Neuronal stem cell (in vitro differentiated cells): ENCODE data around the gene ATP5F1D.

Experiments used
- DNase-seq: peaks from one replicate; pipeline ENCODE4 v3.0.0-alpha.2; 2013; ENCODE audit warnings: low spot score
- H2AFZ ChIP-seq: one replicate; pipeline ENCODE4 v1.6.1; 2013; ENCODE audit warnings: mild to moderate bottlenecking, low read length, inconsistent platforms
- H2AK5ac ChIP-seq: 2 replicates; pipeline ENCODE4 v1.6.1; 2013; ENCODE audit warnings: low read depth, mild to moderate bottlenecking, inconsistent platforms, low read length, moderate library complexity, mixed read lengths
- H2BK120ac ChIP-seq: 2 replicates; pipeline ENCODE4 v1.6.1; 2013; ENCODE audit warnings: low read depth, mild to moderate bottlenecking, inconsistent platforms, low read length, moderate library complexity, mixed read lengths
- H2BK12ac ChIP-seq: one replicate; pipeline ENCODE4 v1.6.1; 2013; ENCODE audit warnings: low read length, inconsistent platforms
- H2BK15ac ChIP-seq: 2 replicates; pipeline ENCODE4 v1.6.1; 2013; ENCODE audit warnings: mild to moderate bottlenecking, low read length, inconsistent platforms, mixed read lengths
- H2BK5ac ChIP-seq: one replicate; pipeline ENCODE4 v1.6.1; 2013; ENCODE audit warnings: inconsistent platforms, mild to moderate bottlenecking, low read length, moderate library complexity
- H3K14ac ChIP-seq: one replicate; pipeline ENCODE4 v1.6.1; 2013; ENCODE audit warnings: low read length, inconsistent platforms
- H3K18ac ChIP-seq: 2 replicates; pipeline ENCODE4 v1.6.1; 2013; ENCODE audit warnings: low read length, inconsistent platforms
- H3K23ac ChIP-seq: 2 replicates; pipeline ENCODE4 v1.6.1; 2013; ENCODE audit warnings: low read depth, mild to moderate bottlenecking, mixed read lengths, low read length, inconsistent platforms; ENCODE audit not compliant: poor library complexity
- H3K27ac ChIP-seq: replicated peaks from 3 replicates; pipeline ENCODE4 v1.5.1; 2013; ENCODE audit warnings: low read length, inconsistent platforms
- H3K27me3 ChIP-seq, 3 experiments: 2 replicates each; pipeline ENCODE4 v1.6.1; 2013; ENCODE audit warnings: low read length in 3 of 3, mild to moderate bottlenecking in 2 of 3, inconsistent platforms in 1 of 3, low read depth in 1 of 3, mixed read lengths in 1 of 3, moderate library complexity in 1 of 3; ENCODE audit not compliant: control insufficient read depth in 3 of 3, insufficient read depth in 3 of 3
- H3K36me3 ChIP-seq, 2 donors: replicated peaks in 1 of 2; 2 replicates each; pipeline ENCODE4 v1.6.1; 2013; ENCODE audit warnings: low read length in 2 of 2; ENCODE audit not compliant: control insufficient read depth in 2 of 2, insufficient read depth in 2 of 2
- H3K4ac ChIP-seq: 2 replicates; pipeline ENCODE4 v1.6.1; 2013; ENCODE audit warnings: inconsistent platforms, mild to moderate bottlenecking, low read length, moderate library complexity
- H3K4me1 ChIP-seq, 2 donors: 1 replicate in 1 of 2; 2 replicates in 1 of 2; pipeline ENCODE4 v1.6.1; 2013; ENCODE audit warnings: low read length in 2 of 2, low read depth in 1 of 2; ENCODE audit not compliant: control insufficient read depth in 2 of 2, insufficient read depth in 1 of 2
- H3K4me2 ChIP-seq: one replicate; pipeline ENCODE4 v1.6.1; 2013; ENCODE audit warnings: mild to moderate bottlenecking, low read length, inconsistent platforms; ENCODE audit not compliant: insufficient read depth, poor library complexity, severe bottlenecking
- H3K4me3 ChIP-seq, 2 donors: 2 replicates each; pipeline ENCODE4 v1.5.1; 2013; ENCODE audit warnings: low read length in 2 of 2, mild to moderate bottlenecking in 2 of 2, inconsistent platforms in 1 of 2, moderate library complexity in 1 of 2
- H3K79me1 ChIP-seq: one replicate; pipeline ENCODE4 v1.6.1; 2013; ENCODE audit warnings: low read depth, mild to moderate bottlenecking, inconsistent platforms, low read length, moderate library complexity
- H3K9ac ChIP-seq: one replicate; pipeline ENCODE4 v1.6.1; 2013; ENCODE audit warnings: mild to moderate bottlenecking, low read depth, low read length, inconsistent platforms; ENCODE audit not compliant: poor library complexity
- H3K9me3 ChIP-seq, 2 donors: replicated peaks in 1 of 2; 2 replicates each; pipeline versions ENCODE3 to v1.6.1; 2013; ENCODE audit warnings: low read length in 2 of 2, mild to moderate bottlenecking in 2 of 2, inconsistent platforms in 1 of 2, low read depth in 1 of 2, mixed read lengths in 1 of 2, moderate library complexity in 1 of 2; ENCODE audit not compliant: control insufficient read depth in 2 of 2, insufficient read depth in 1 of 2
- H4K8ac ChIP-seq: one replicate; pipeline ENCODE4 v1.6.1; 2013; ENCODE audit warnings: low read depth, mild to moderate bottlenecking, inconsistent platforms, low read length, moderate library complexity
- H4K91ac ChIP-seq: one replicate; pipeline ENCODE4 v1.6.1; 2013; ENCODE audit warnings: low read length, low read depth, mild to moderate bottlenecking, inconsistent platforms; ENCODE audit not compliant: poor library complexity
- WGBS, 2 donors: extraction: QIAGEN DNeasy Blood & Tissue Kit; methylation state at CpG; one replicate each; pipeline ENCODE4 v1.1.7; 2013; ENCODE audit warnings: missing lambda C conversion rate in 2 of 2, mixed read lengths in 1 of 2; ENCODE audit not compliant: insufficient read length in 2 of 2, insufficient replicate concordance in 1 of 2; ENCODE audit errors: extremely low coverage in 2 of 2; 5-methylcytosine and 5-hydroxymethylcytosine counted together

ATP5F1D gene

GRCh38 chr19:1218751-1219567 is 22.6 kb upstream of the ATP5F1D start:
- peaks cover 8 to 48% of the 10 kb centered on the region in 2 donors for H3K36me3 ChIP-seq
- no peak overlapping the region for H3K14ac ChIP-seq
- H3K4ac ChIP-seq = no peak overlapping the region
- peak overlapping the region; percentile 38 for H3K18ac ChIP-seq
- H3K23ac ChIP-seq = peak overlapping the region; percentile 80
- no peak overlapping the region for H3K4me3 ChIP-seq
- DNase-seq = no peak
- no peak overlapping the region for H2AFZ ChIP-seq
- H3K9me3 ChIP-seq = no peaks in the 10 kb centered on the region
- peaks cover 8 to 17% of the 10 kb centered on the region in 2 donors for H3K4me1 ChIP-seq
- no peak overlapping the region for H4K91ac ChIP-seq
- H4K8ac ChIP-seq = peak overlapping the region; percentile 17
- H2BK15ac ChIP-seq = peak overlapping the region; percentile 49
- peaks cover 43% of the 10 kb centered on the region for H3K79me1 ChIP-seq
- no peak overlapping the region for H3K4me2 ChIP-seq
- H2AK5ac ChIP-seq = peak overlapping the region; percentile 46
- no peak overlapping the region for H3K27ac ChIP-seq
- H2BK5ac ChIP-seq = peak overlapping the region; percentile 87
- H2BK120ac ChIP-seq = no peak overlapping the region
- no peaks in the 10 kb centered on the region for H3K27me3 ChIP-seq
- H2BK12ac ChIP-seq = peak overlapping the region; percentile 58
- no CpG with 5 or more reads among the region's 37 CpGs for WGBS, 2 donors
- H3K9ac ChIP-seq = no peak overlapping the region

GRCh38 chr19:1219786-1220476 is 21.6 kb upstream of the ATP5F1D start:
- WGBS, 2 donors = no CpG with 5 or more reads among the region's 19 CpGs
- H2AK5ac ChIP-seq = no peak overlapping the region
- peaks cover 0 to 9% of the 10 kb centered on the region in 2 donors for H3K4me1 ChIP-seq
- H2BK12ac ChIP-seq = no peak overlapping the region
- no peaks in the 10 kb centered on the region for H3K9me3 ChIP-seq
- no peak overlapping the region for H3K9ac ChIP-seq
- H2BK15ac ChIP-seq = no peak overlapping the region
- H3K27ac ChIP-seq = no peak overlapping the region
- H2BK5ac ChIP-seq = peak overlapping the region; percentile 82
- no peak for DNase-seq
- no peak overlapping the region for H3K4me2 ChIP-seq
- H3K14ac ChIP-seq = no peak overlapping the region
- H4K91ac ChIP-seq = no peak overlapping the region
- no peak overlapping the region for H4K8ac ChIP-seq
- H2BK120ac ChIP-seq = no peak overlapping the region
- H3K23ac ChIP-seq = peak overlapping the region; percentile 55
- H3K4me3 ChIP-seq = no peak overlapping the region
- H3K79me1 ChIP-seq = peaks cover 40% of the 10 kb centered on the region
- H3K36me3 ChIP-seq = peaks cover 8 to 55% of the 10 kb centered on the region in 2 donors
- no peak overlapping the region for H3K18ac ChIP-seq
- no peak overlapping the region for H2AFZ ChIP-seq
- no peak overlapping the region for H3K4ac ChIP-seq
- H3K27me3 ChIP-seq = no peaks in the 10 kb centered on the region

- Histone ChIP-seq H3K4ac (peak overlapping the region; percentile 23), H2BK120ac (no peak overlapping the region), H4K8ac (no peak overlapping the region), H3K36me3 (peaks cover 8 to 57% of the 10 kb centered on the region in 2 donors), H2BK15ac (no peak overlapping the region), H3K18ac (no peak overlapping the region), H4K91ac (no peak overlapping the region), H3K9me3 (no peaks in the 10 kb centered on the region), H3K9ac (no peak overlapping the region), H2BK5ac (peak overlapping the region; percentile 82), H3K27ac (no peak overlapping the region), H2BK12ac (no peak overlapping the region), H3K23ac (peak overlapping the region; percentile 60), H2AFZ (no peak overlapping the region), H2AK5ac (no peak overlapping the region), H3K4me3 (no peak overlapping the region), H3K4me1 (peaks cover 0 to 7% of the 10 kb centered on the region in 2 donors), H3K79me1 (peaks cover 36% of the 10 kb centered on the region), H3K14ac (no peak overlapping the region), H3K4me2 (no peak overlapping the region), H3K27me3 (no peaks in the 10 kb centered on the region)
- DNase-seq = no peak
- WGBS, 2 donors = no CpG with 5 or more reads among the region's 33 CpGs
Observed at GRCh38 chr19:1220477-1220930, 21.0 kb upstream of the ATP5F1D start.
